ENCODE results near the gene GPN2. TPM values are rescaled to one million over a fixed set of nuclear protein-coding genes. Genes with fewer than 3 reads are reported as not detected.
A peak's percentile ranks its signal among the peaks of the same experiment; 100 is the strongest.

Gene GPN2
- total RNA-seq, 1 donor from 2014 or later: 43.1 TPM

GRCh38 chr1:26831546-26832248 is 58.4 kb downstream of the GPN2 start:
- Mint-ChIP-seq H3K36me3 (ENCODE audit: low read depth) (peaks cover 85% of the 10 kb centered on the region), H3K4me3 (ENCODE audit: low read depth) (no peak overlapping the region)
- intact Hi-C loops (cut with micrococcal nuclease): loop anchor here (2.0 kb wide), 1 partner anchor 43 kb away; no protein-coding TSS in a partner anchor

GRCh38 chr1:26831059-26831458 is 59.0 kb downstream of the GPN2 start:
- no peaks in the 10 kb centered on the region for H3K27me3 Mint-ChIP-seq (ENCODE audit: low read depth)

More at GRCh38 chr1:26831546-26832248, 58.4 kb downstream of the GPN2 start:
- H3K9me3 Mint-ChIP-seq: no peaks in the 10 kb centered on the region
- no peak for DNase-seq (ENCODE audit: low spot score)
- H3K27ac Mint-ChIP-seq: peak overlapping the region; percentile 96
- H3K27me3 Mint-ChIP-seq (ENCODE audit: low read depth): no peaks in the 10 kb centered on the region
- H3K4me1 Mint-ChIP-seq (ENCODE audit: low read depth): peaks cover 62% of the 10 kb centered on the region

GRCh38 chr1:26829184-26829911 is 60.7 kb downstream of the GPN2 start:
- intact Hi-C loops (cut with micrococcal nuclease): loop anchor here (2.0 to 5.0 kb wide), 2 partner anchors 19 to 48 kb away; no protein-coding TSS in a partner anchor
- DNase-seq (ENCODE audit: low spot score): no peak
- Mint-ChIP-seq H3K27ac (peak overlapping the region; percentile 87), H3K27me3 (ENCODE audit: low read depth) (no peaks in the 10 kb centered on the region), H3K36me3 (ENCODE audit: low read depth) (peaks cover 64% of the 10 kb centered on the region), H3K9me3 (no peaks in the 10 kb centered on the region), H3K4me1 (ENCODE audit: low read depth) (peaks cover 61% of the 10 kb centered on the region), H3K4me3 (ENCODE audit: low read depth) (peak overlapping the region; percentile 91)

More at GRCh38 chr1:26831059-26831458, 59.0 kb downstream of the GPN2 start:
- peaks cover 62% of the 10 kb centered on the region for H3K4me1 Mint-ChIP-seq (ENCODE audit: low read depth)
- H3K36me3 Mint-ChIP-seq (ENCODE audit: low read depth): peaks cover 80% of the 10 kb centered on the region
- H3K27ac Mint-ChIP-seq: peak overlapping the region; percentile 60
- no peak for DNase-seq (ENCODE audit: low spot score)
- no peaks in the 10 kb centered on the region for H3K9me3 Mint-ChIP-seq
- intact Hi-C loops (cut with micrococcal nuclease): no loop called here
- no peak overlapping the region for H3K4me3 Mint-ChIP-seq (ENCODE audit: low read depth)

- H3K9me3 Mint-ChIP-seq: no peaks in the 10 kb centered on the region
- H3K27ac Mint-ChIP-seq: peak overlapping the region; percentile 87
- intact Hi-C loops (cut with micrococcal nuclease): loop anchor here (2.0 to 5.0 kb wide), 2 partner anchors 18 to 49 kb away; no protein-coding TSS in a partner anchor
- H3K27me3 Mint-ChIP-seq (ENCODE audit: low read depth): no peaks in the 10 kb centered on the region
- peaks cover 55% of the 10 kb centered on the region for H3K36me3 Mint-ChIP-seq (ENCODE audit: low read depth)
- DNase-seq (ENCODE audit: low spot score): no peak
- peak overlapping the region; percentile 91 for H3K4me3 Mint-ChIP-seq (ENCODE audit: low read depth)
- peaks cover 52% of the 10 kb centered on the region for H3K4me1 Mint-ChIP-seq (ENCODE audit: low read depth)
Observed at GRCh38 chr1:26828411-26828991, 61.6 kb downstream of the GPN2 start.

- no peaks in the 10 kb centered on the region for H3K9me3 Mint-ChIP-seq
- H3K27ac Mint-ChIP-seq: peak overlapping the region; percentile 87
- intact Hi-C loops (cut with micrococcal nuclease): loop anchor here (2.0 to 5.0 kb wide), 2 partner anchors 17 to 50 kb away; no protein-coding TSS in a partner anchor
- no peaks in the 10 kb centered on the region for H3K27me3 Mint-ChIP-seq (ENCODE audit: low read depth)
- H3K4me1 Mint-ChIP-seq (ENCODE audit: low read depth): peaks cover 47% of the 10 kb centered on the region
- H3K36me3 Mint-ChIP-seq (ENCODE audit: low read depth): peaks cover 47% of the 10 kb centered on the region
- no peak for DNase-seq (ENCODE audit: low spot score)
- H3K4me3 Mint-ChIP-seq (ENCODE audit: low read depth): peak overlapping the region; percentile 91
Observed at GRCh38 chr1:26827663-26828062, 62.4 kb downstream of the GPN2 start.

GRCh38 chr1:26827106-26827604 is 62.9 kb downstream of the GPN2 start:
- Mint-ChIP-seq H3K36me3 (ENCODE audit: low read depth) (peaks cover 42% of the 10 kb centered on the region), H3K27ac (peak overlapping the region; percentile 87), H3K9me3 (no peaks in the 10 kb centered on the region), H3K4me3 (ENCODE audit: low read depth) (peak overlapping the region; percentile 91), H3K4me1 (ENCODE audit: low read depth) (peaks cover 42% of the 10 kb centered on the region), H3K27me3 (ENCODE audit: low read depth) (no peaks in the 10 kb centered on the region)
- no peak for DNase-seq (ENCODE audit: low spot score)
- intact Hi-C loops (cut with micrococcal nuclease): loop anchor here (5.0 kb wide), 1 partner anchor 50 kb away; no protein-coding TSS in a partner anchor

GRCh38 chr1:26826261-26827105 is 63.6 kb downstream of the GPN2 start, which contains the start of gene ZDHHC18:
Gene ZDHHC18, plus strand, starts transcription at chr1:26826688. Its CDS starts 117 bp downstream, at chr1:26826805.
- Mint-ChIP-seq H3K4me3 (ENCODE audit: low read depth) (peak within 1 kb of the TSS; percentile 92), H3K36me3 (ENCODE audit: low read depth) (peaks cover 37% of the 10 kb centered on the region), H3K27me3 (ENCODE audit: low read depth) (no peaks in the 10 kb centered on the region), H3K27ac (peak within 1 kb of the TSS; percentile 93), H3K4me1 (ENCODE audit: low read depth) (peaks cover 37% of the 10 kb centered on the region), H3K9me3 (no peaks in the 10 kb centered on the region)
- intact Hi-C loops (cut with micrococcal nuclease): loop anchor here (5.0 kb wide), 1 partner anchor 51 kb away; no protein-coding TSS in a partner anchor
- peak; percentile 67 for DNase-seq (ENCODE audit: low spot score)

Other genes with a start within 250 kb of the GPN2 start
- 109 TPM in 2 replicates for gene ARID1A, start 194.3 kb downstream of the GPN2 start, total RNA-seq
- 19.4 and 20.1 TPM in 2 replicates for gene PIGV, start 102.3 kb downstream of the GPN2 start, total RNA-seq
- gene ZDHHC18, start 63.6 kb downstream of the GPN2 start, total RNA-seq: 62.7 and 64.3 TPM in 2 replicates
- gene SFN, start 27.1 kb downstream of the GPN2 start, total RNA-seq: 0.32 and 0.62 TPM in 2 replicates
- gene GPATCH3, start 10.2 kb upstream of the GPN2 start, total RNA-seq: 12.7 and 14.9 TPM in 2 replicates
- gene NR0B2, start 23.7 kb upstream of the GPN2 start, total RNA-seq: not detected in 2 replicates
- 133 and 134 TPM in 2 replicates for gene NUDC, start 31.5 kb upstream of the GPN2 start, total RNA-seq
- gene KDF1, start 70.2 kb upstream of the GPN2 start, total RNA-seq: not detected in 2 replicates
- gene TRNP1, start 103.4 kb upstream of the GPN2 start, total RNA-seq: 0.85 and 0.89 TPM in 2 replicates
- 0.07 TPM in 1 of 2 replicates, not detected in the other for gene TENT5B, start 122.6 kb upstream of the GPN2 start, total RNA-seq